Measurements from ENCODE around the gene BRIP1. TPM values are rescaled to one million over a fixed set of nuclear protein-coding genes. Genes with fewer than 3 reads are reported as not detected.

Gene BRIP1
- total RNA-seq, 2 donors from 2014 or later, result 1.3 to 3.9 TPM

GRCh38 chr17:61736438-61736837 lies 126.9 kb downstream of the BRIP1 start:
- no peak for TF ChIP-seq POLR2AphosphoS5 (IDR thresholded peaks at IDR 0.05)
- no peak for TF ChIP-seq POLR2A (IDR thresholded peaks at IDR 0.05)
- TF ChIP-seq CTCF (IDR thresholded peaks at IDR 0.05), result no peak
- Histone ChIP-seq H3K27me3 (replicated peaks; ENCODE audit: insufficient read depth) (no peaks in the 10 kb centered on the region), H3K4me3 (no peak overlapping the region), H3K4me1 (replicated peaks) (no peaks in the 10 kb centered on the region), H3K9me3 (no peaks in the 10 kb centered on the region), H3K27ac (no peak overlapping the region), H3K36me3 (no peaks in the 10 kb centered on the region)
- intact Hi-C loops (cut with DNase I), result no loop called here
- no peak for DNase-seq (ENCODE audit: low spot score)

- 100% methylated on average over 2 of the region's 2 CpGs for WGBS
- H3K27ac ChIP-seq, result no peak overlapping the region
- TF ChIP-seq POLR2AphosphoS5 (IDR thresholded peaks at IDR 0.05) (no peak), POLR2A (IDR thresholded peaks at IDR 0.05) (no peak), CTCF (IDR thresholded peaks at IDR 0.05) (no peak)
- no peaks in the 10 kb centered on the region for H3K4me1 ChIP-seq (replicated peaks)
- intact Hi-C loops (cut with DNase I), result no loop called here
- no peak overlapping the region for H3K4me3 ChIP-seq
- H3K36me3 ChIP-seq, result no peaks in the 10 kb centered on the region
- H3K9me3 ChIP-seq, result no peaks in the 10 kb centered on the region
- DNase-seq (ENCODE audit: low spot score), result no peak
- H3K27me3 ChIP-seq (replicated peaks; ENCODE audit: insufficient read depth), result no peaks in the 10 kb centered on the region
Observed at GRCh38 chr17:61735807-61736206, 127.5 kb downstream of the BRIP1 start.

GRCh38 chr17:61734466-61734865 lies 128.9 kb downstream of the BRIP1 start:
- Histone ChIP-seq H3K27me3 (replicated peaks; ENCODE audit: insufficient read depth) (no peaks in the 10 kb centered on the region), H3K9me3 (no peaks in the 10 kb centered on the region), H3K4me3 (no peak overlapping the region), H3K27ac (no peak overlapping the region), H3K4me1 (replicated peaks) (no peaks in the 10 kb centered on the region), H3K36me3 (no peaks in the 10 kb centered on the region)
- intact Hi-C loops (cut with DNase I), result no loop called here
- DNase-seq (ENCODE audit: low spot score), result no peak
- no peak for TF ChIP-seq POLR2AphosphoS5 (IDR thresholded peaks at IDR 0.05)
- TF ChIP-seq CTCF (IDR thresholded peaks at IDR 0.05), result no peak

GRCh38 chr17:61734012-61734411 lies 129.3 kb downstream of the BRIP1 start:
- no peak for DNase-seq (ENCODE audit: low spot score)
- Histone ChIP-seq H3K27ac (no peak overlapping the region), H3K27me3 (replicated peaks; ENCODE audit: insufficient read depth) (no peaks in the 10 kb centered on the region), H3K4me3 (no peak overlapping the region), H3K36me3 (no peaks in the 10 kb centered on the region), H3K4me1 (replicated peaks) (no peaks in the 10 kb centered on the region), H3K9me3 (no peaks in the 10 kb centered on the region)
- intact Hi-C loops (cut with DNase I), result no loop called here
- WGBS, result 77% methylated on average over 3 of the region's 3 CpGs
- TF ChIP-seq POLR2A (IDR thresholded peaks at IDR 0.05) (no peak), POLR2AphosphoS5 (IDR thresholded peaks at IDR 0.05) (no peak), CTCF (IDR thresholded peaks at IDR 0.05) (no peak)

- TF ChIP-seq POLR2A (IDR thresholded peaks at IDR 0.05) (no peak), POLR2AphosphoS5 (IDR thresholded peaks at IDR 0.05) (no peak), CTCF (IDR thresholded peaks at IDR 0.05) (no peak)
- whole genome bisulfite sequencing, result 97% methylated on average over 5 of the region's 5 CpGs
- no peaks in the 10 kb centered on the region for H3K36me3 ChIP-seq
- H3K4me1 ChIP-seq (replicated peaks), result no peaks in the 10 kb centered on the region
- H3K27me3 ChIP-seq (replicated peaks; ENCODE audit: insufficient read depth), result no peaks in the 10 kb centered on the region
- no peak overlapping the region for H3K4me3 ChIP-seq
- H3K9me3 ChIP-seq, result no peaks in the 10 kb centered on the region
- DNase-seq (ENCODE audit: low spot score), result no peak
- no peak overlapping the region for H3K27ac ChIP-seq
- intact Hi-C loops (cut with DNase I), result no loop called here
Observed at GRCh38 chr17:61733021-61733420, 130.3 kb downstream of the BRIP1 start.

All from prostate gland (tissue), 2 donors.